ENCODE data around the gene RAD50.
"Not testable (repeated sequence)": the region's sequence is repeated elsewhere in the genome, so short reads cannot be mapped to it uniquely, and the experiment has no call there.

RAD50 gene

DNA sequence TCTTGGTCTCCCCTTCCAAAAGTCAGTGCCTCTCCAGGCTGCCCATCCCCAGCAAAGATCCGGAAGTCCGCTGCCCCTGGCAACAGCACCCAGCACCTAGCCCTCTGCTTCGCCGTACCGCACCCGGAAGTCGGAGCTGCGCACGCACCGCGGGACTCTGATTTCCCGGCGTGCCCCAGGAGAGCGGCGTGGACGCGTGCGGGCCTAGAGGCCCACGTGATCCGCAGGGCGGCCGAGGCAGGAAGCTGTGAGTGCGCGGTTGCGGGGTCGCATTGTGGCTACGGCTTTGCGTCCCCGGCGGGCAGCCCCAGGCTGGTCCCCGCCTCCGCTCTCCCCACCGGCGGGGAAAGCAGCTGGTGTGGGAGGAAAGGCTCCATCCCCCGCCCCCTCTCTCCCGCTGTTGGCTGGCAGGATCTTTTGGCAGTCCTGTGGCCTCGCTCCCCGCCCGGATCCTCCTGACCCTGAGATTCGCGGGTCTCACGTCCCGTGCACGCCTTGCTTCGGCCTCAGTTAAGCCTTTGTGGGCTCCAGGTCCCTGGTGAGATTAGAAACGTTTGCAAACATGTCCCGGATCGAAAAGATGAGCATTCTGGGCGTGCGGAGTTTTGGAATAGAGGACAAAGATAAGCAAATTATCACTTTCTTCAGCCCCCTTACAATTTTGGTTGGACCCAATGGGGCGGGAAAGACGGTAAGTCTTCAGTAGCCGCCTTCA is at the start of gene RAD50:
RAD50 (plus strand) TSS at position 215 of the 715 bp plus-strand sequence; CDS start at position 563, 348 bp downstream.
- H3K27me3 Mint-ChIP-seq = no peaks in the 10 kb centered on the region
- H3K36me3 Mint-ChIP-seq (ENCODE audit: low read depth) = peaks cover 10% of the 10 kb centered on the region
- peak within 1 kb of the TSS; percentile 89 for H3K27ac Mint-ChIP-seq
- no peaks in the 10 kb centered on the region for H3K9me3 Mint-ChIP-seq
- peaks cover 20% of the 10 kb centered on the region for H3K4me1 Mint-ChIP-seq (ENCODE audit: low read depth)
- H3K4me3 Mint-ChIP-seq = peak within 1 kb of the TSS; percentile 94
- intact Hi-C loops (cut with micrococcal nuclease) = no loop called here

DNA sequence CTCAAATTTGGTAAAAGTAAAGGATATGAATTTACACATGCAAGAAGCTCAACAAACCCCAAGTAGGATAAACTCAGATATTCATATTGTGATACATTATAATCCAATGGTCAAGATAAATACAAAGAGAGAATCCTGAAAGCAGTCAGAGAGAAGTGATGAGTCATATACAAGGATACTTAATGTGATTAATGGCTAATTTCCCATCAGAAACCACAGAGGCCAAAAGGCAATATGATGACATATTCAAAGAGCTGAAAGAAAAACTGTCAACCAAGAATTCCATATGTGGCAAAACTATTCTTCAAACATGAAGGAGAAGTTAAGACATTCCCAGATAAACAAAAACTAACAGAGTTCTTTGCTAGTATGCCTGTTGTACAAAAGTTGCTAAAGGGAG is 46.7 kb upstream of the RAD50 start:
- H3K4me3 Mint-ChIP-seq = no peak overlapping the region
- H3K27me3 Mint-ChIP-seq = no peaks in the 10 kb centered on the region
- peaks cover 26% of the 10 kb centered on the region for H3K4me1 Mint-ChIP-seq (ENCODE audit: low read depth)
- H3K27ac Mint-ChIP-seq = no peak overlapping the region
- no peaks in the 10 kb centered on the region for H3K36me3 Mint-ChIP-seq (ENCODE audit: low read depth)
- no peaks in the 10 kb centered on the region for H3K9me3 Mint-ChIP-seq
- intact Hi-C loops (cut with micrococcal nuclease) = no loop called here

DNA sequence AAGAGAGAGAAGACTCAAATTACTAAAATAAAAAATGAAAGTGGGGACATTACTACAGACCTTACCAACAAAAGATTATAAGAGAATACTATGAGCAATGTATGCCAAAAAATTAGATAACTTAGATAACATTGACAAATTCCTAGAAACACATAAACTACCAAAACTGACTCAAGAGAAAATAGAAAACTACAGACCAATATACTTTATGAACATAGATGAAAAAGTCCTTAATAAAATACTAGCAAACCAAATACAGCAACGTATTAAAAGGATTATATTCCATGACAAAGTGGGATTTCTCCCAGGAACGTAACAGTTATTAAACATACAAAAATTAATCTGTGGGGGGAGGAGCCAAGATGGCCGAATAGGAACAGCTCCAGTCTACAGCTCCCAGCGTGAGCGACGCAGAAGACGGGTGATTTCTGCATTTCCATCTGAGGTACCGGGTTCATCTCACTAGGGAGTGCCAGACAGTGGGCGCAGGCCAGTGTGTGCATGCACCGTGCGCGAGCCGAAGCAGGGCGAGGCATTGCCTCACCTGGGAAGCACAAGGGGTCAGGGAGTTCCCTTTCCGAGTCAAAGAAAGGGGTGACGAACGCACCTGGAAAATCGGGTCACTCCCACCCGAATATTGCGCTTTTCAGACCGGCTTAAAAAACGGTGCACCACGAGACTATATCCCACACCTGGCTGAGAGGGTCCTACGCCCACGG is 43.0 kb upstream of the RAD50 start:
- H3K27me3 Mint-ChIP-seq; intact Hi-C loops (cut with micrococcal nuclease); H3K4me1 Mint-ChIP-seq (ENCODE audit: low read depth); H3K9me3 Mint-ChIP-seq; H3K4me3 Mint-ChIP-seq; H3K27ac Mint-ChIP-seq; H3K36me3 Mint-ChIP-seq (ENCODE audit: low read depth): not testable (repeated sequence)

DNA sequence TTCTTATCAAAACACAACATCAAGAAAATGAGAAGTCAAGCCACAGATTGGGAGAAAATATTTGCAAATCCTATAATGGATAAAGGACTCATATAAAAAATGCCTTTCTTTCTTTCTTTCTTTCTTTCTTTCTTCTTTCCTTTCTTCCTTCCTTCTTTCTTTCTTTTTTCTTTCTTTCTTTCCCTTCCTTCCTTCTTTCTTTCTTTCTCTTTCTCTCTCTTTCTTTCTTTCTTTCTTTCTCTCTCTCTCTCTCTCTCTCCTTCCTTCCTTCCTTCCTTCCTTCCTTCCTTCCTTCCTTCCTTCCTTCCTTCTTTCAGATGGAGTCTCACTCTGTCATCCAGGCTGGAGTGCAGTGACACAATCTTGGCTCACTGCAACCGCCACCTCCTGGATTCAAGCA is 34.7 kb upstream of the RAD50 start:
- intact Hi-C loops (cut with micrococcal nuclease) = loop anchor here (10.0 kb wide), 1 partner anchor 193 kb away; no protein-coding TSS in a partner anchor
- not testable (repeated sequence) for H3K9me3 Mint-ChIP-seq

GRCh38 chr5:132524877-132525276 is 31.9 kb upstream of the RAD50 start:
- Mint-ChIP-seq H3K27me3 (peaks cover 18% of the 10 kb centered on the region), H3K4me1 (ENCODE audit: low read depth) (peaks cover 23% of the 10 kb centered on the region)
- not testable (repeated sequence) for H3K36me3 Mint-ChIP-seq (ENCODE audit: low read depth); H3K4me3 Mint-ChIP-seq; H3K9me3 Mint-ChIP-seq; H3K27ac Mint-ChIP-seq
- intact Hi-C loops (cut with micrococcal nuclease) = loop anchor here (10.0 kb wide), 1 partner anchor 190 kb away; no protein-coding TSS in a partner anchor

More for the DNA sequence above, 34.7 kb upstream of the RAD50 start:
- Mint-ChIP-seq H3K27me3 (peaks cover 10% of the 10 kb centered on the region), H3K4me1 (ENCODE audit: low read depth) (peaks cover 19% of the 10 kb centered on the region)
- not testable (repeated sequence) for H3K36me3 Mint-ChIP-seq (ENCODE audit: low read depth); H3K4me3 Mint-ChIP-seq; H3K27ac Mint-ChIP-seq

DNA sequence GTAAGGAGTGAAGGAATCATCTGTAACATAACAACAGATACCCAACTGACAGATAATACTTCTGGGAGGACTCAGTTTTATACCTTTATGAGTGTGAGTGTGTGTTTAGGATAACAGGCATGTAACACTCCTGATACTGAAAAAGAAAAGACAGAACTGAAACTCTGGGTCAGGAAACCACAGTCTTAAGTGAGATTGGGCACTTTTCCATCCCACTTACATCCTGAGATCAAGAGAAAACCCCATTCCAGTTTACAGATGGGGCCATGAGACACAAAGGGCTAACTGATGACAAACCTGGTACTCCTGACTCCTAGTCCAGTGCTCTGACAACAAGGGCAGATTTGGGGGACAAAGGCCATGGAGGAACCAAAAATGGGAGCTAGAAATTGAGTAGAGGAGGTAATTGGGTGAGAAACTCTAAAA is 31.5 kb upstream of the RAD50 start:
- Mint-ChIP-seq H3K27ac (no peak overlapping the region), H3K9me3 (no peaks in the 10 kb centered on the region), H3K4me3 (no peak overlapping the region), H3K36me3 (ENCODE audit: low read depth) (no peaks in the 10 kb centered on the region), H3K4me1 (ENCODE audit: low read depth) (peaks cover 23% of the 10 kb centered on the region), H3K27me3 (peaks cover 18% of the 10 kb centered on the region)
- intact Hi-C loops (cut with micrococcal nuclease) = loop anchor here (10.0 kb wide), 1 partner anchor 189 kb away; no protein-coding TSS in a partner anchor

- intact Hi-C loops (cut with micrococcal nuclease) = loop anchor here (10.0 kb wide), 1 partner anchor 188 kb away; no protein-coding TSS in a partner anchor
- no peak overlapping the region for H3K4me3 Mint-ChIP-seq
- H3K27ac Mint-ChIP-seq = no peak overlapping the region
- no peaks in the 10 kb centered on the region for H3K36me3 Mint-ChIP-seq (ENCODE audit: low read depth)
- peaks cover 23% of the 10 kb centered on the region for H3K4me1 Mint-ChIP-seq (ENCODE audit: low read depth)
- H3K9me3 Mint-ChIP-seq = no peaks in the 10 kb centered on the region
- H3K27me3 Mint-ChIP-seq = peaks cover 19% of the 10 kb centered on the region
Measured at GRCh38 chr5:132526290-132526973, 30.3 kb upstream of the RAD50 start.

GRCh38 chr5:132526974-132527564 is 29.7 kb upstream of the RAD50 start:
- no peaks in the 10 kb centered on the region for H3K9me3 Mint-ChIP-seq
- H3K4me1 Mint-ChIP-seq (ENCODE audit: low read depth) = peaks cover 23% of the 10 kb centered on the region
- H3K27me3 Mint-ChIP-seq = peaks cover 25% of the 10 kb centered on the region
- H3K4me3 Mint-ChIP-seq = no peak overlapping the region
- intact Hi-C loops (cut with micrococcal nuclease) = loop anchor here (10.0 kb wide), 1 partner anchor 188 kb away; no protein-coding TSS in a partner anchor
- H3K36me3 Mint-ChIP-seq (ENCODE audit: low read depth) = no peaks in the 10 kb centered on the region
- H3K27ac Mint-ChIP-seq = no peak overlapping the region

GRCh38 chr5:132528021-132528420 is 28.8 kb upstream of the RAD50 start:
- Mint-ChIP-seq H3K27me3 (peaks cover 26% of the 10 kb centered on the region), H3K4me1 (ENCODE audit: low read depth) (peaks cover 23% of the 10 kb centered on the region), H3K27ac (no peak overlapping the region), H3K9me3 (no peaks in the 10 kb centered on the region), H3K4me3 (no peak overlapping the region), H3K36me3 (ENCODE audit: low read depth) (no peaks in the 10 kb centered on the region)
- intact Hi-C loops (cut with micrococcal nuclease) = loop anchor here (10.0 kb wide), 1 partner anchor 187 kb away; no protein-coding TSS in a partner anchor

DNA sequence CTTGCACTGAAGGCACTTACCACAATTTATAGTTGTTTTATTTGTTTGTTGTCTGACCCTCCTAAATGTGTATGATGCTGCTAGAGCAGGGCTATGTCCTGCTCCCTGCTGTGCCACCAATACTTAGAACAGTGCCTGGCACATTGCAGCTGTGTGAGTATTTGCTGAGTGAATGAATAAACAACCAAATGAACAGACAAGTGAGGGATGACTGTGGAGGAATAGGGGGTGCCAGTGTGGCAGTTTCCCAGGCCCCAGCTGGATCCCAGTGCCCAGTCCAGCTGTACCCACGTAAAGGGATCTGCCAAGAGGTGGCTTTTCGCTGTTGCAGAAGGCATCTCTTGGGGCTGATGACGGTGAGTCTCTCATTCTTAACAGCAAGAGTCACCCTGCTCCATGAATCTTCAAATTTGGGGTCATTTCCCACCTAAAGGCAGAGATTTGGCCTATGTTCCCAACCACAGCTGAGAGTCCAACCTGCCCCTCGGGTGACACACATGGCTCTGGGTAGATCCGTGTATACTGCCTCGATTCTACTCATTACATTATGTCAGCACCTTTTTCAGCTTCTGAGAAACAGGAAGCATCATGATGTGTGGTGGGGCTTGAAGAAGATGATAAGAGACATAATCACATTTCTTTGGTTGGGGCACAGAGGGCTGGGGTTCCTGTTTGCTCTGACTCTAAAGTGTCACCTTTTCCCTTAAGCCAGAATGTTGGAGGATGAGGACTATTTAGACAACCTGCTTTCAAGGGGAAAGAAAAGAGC is 27.7 kb upstream of the RAD50 start:
- intact Hi-C loops (cut with micrococcal nuclease) = loop anchor here (10.0 kb wide), 1 partner anchor 186 kb away; no protein-coding TSS in a partner anchor
- Mint-ChIP-seq H3K4me3 (no peak overlapping the region), H3K36me3 (ENCODE audit: low read depth) (no peaks in the 10 kb centered on the region), H3K4me1 (ENCODE audit: low read depth) (peaks cover 23% of the 10 kb centered on the region), H3K27me3 (peaks cover 29% of the 10 kb centered on the region), H3K27ac (no peak overlapping the region), H3K9me3 (no peaks in the 10 kb centered on the region)

DNA sequence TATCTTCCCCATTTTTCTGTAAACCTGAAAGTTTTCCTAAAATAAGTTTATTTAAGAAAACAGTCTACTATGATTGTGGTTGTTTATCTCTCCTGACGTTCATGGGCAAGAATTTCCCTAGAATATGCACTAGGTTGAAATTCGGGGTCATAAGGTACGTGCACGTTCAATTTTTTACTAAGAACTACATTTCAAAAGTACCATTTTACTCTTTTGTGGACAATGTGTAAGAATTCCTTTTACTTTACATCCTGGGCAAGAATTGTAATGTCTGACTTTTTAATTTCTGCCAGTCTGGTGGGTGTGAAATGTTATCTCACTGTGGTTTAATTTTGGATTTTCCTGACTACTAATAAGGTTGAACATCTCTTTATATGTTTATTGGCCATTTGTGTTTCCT is 25.8 kb upstream of the RAD50 start:
- H3K27me3 Mint-ChIP-seq = peaks cover 23% of the 10 kb centered on the region
- no peaks in the 10 kb centered on the region for H3K36me3 Mint-ChIP-seq (ENCODE audit: low read depth)
- no peak overlapping the region for H3K4me3 Mint-ChIP-seq
- no peak overlapping the region for H3K27ac Mint-ChIP-seq
- H3K4me1 Mint-ChIP-seq (ENCODE audit: low read depth) = peaks cover 13% of the 10 kb centered on the region
- H3K9me3 Mint-ChIP-seq = no peaks in the 10 kb centered on the region
- intact Hi-C loops (cut with micrococcal nuclease) = no loop called here

DNA sequence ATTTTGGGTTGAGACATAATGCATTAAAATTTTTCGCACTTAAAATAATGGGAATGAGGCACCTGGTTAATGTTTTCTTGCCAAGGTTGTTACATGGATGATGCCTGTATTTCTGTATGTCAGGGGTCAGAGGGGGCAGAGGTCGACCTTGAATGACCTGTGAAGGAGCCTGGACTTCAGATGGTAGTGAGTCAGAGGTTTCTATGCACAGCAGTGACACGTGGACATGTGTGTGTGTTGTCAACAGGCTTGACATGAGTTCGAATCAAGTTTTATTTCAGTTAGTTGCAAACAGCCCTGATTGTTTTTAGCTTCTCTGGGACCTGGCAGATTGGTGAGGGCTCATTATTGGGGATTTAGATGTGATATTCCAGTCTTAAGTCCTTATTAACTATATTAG is 17.1 kb upstream of the RAD50 start:
- intact Hi-C loops (cut with micrococcal nuclease) = no loop called here
- no peaks in the 10 kb centered on the region for H3K4me1 Mint-ChIP-seq (ENCODE audit: low read depth)
- no peak overlapping the region for H3K4me3 Mint-ChIP-seq
- H3K9me3 Mint-ChIP-seq = no peaks in the 10 kb centered on the region
- H3K27me3 Mint-ChIP-seq = peaks cover 2% of the 10 kb centered on the region
- no peak overlapping the region for H3K27ac Mint-ChIP-seq
- H3K36me3 Mint-ChIP-seq (ENCODE audit: low read depth) = no peaks in the 10 kb centered on the region

- no peak overlapping the region for H3K27ac Mint-ChIP-seq
Measured at GRCh38 chr5:132540149-132540548, 16.6 kb upstream of the RAD50 start.

More at GRCh38 chr5:132540149-132540548, 16.6 kb upstream of the RAD50 start:
- peaks cover 2% of the 10 kb centered on the region for H3K27me3 Mint-ChIP-seq
- no peaks in the 10 kb centered on the region for H3K9me3 Mint-ChIP-seq
- H3K4me1 Mint-ChIP-seq (ENCODE audit: low read depth) = no peaks in the 10 kb centered on the region
- intact Hi-C loops (cut with micrococcal nuclease) = no loop called here
- H3K4me3 Mint-ChIP-seq = no peak overlapping the region
- no peaks in the 10 kb centered on the region for H3K36me3 Mint-ChIP-seq (ENCODE audit: low read depth)

Measured in dendritic cell treated with granulocyte-macrophage colony-stimulating factor and Interleukin-4, amounts not matched to agents 40 ng/mL and 50 ng/mL, for 4 days (primary cell).